ENCODE results near the gene PTPRO. TPM values are rescaled to one million over a fixed set of nuclear protein-coding genes. Genes with fewer than 3 reads are reported as not detected.

Gene PTPRO
- total RNA-seq, 1 experiment from 2014 or later: 0.52 TPM

GRCh38 chr12:15280930-15281329 lies 41.4 kb upstream of the PTPRO start:
- Histone ChIP-seq H3K4ac (ENCODE audit: low read depth, low read length) (no peak overlapping the region), H2AFZ (ENCODE audit: low read length) (no peak overlapping the region), H3K56ac (ENCODE audit: insufficient read length, low read depth, low read length) (no peak overlapping the region), H3K79me2 (ENCODE audit: insufficient read depth, low read length) (no peaks in the 10 kb centered on the region), H3K79me1 (ENCODE audit: insufficient read depth, low read depth, low read length, poor library complexity, severe bottlenecking) (no peaks in the 10 kb centered on the region), H2BK120ac (ENCODE audit: low read depth, low read length, poor library complexity, severe bottlenecking) (no peak overlapping the region), H4K91ac (ENCODE audit: insufficient read length, low read depth, low read length) (no peak overlapping the region), H2BK15ac (ENCODE audit: low read depth, low read length) (no peak overlapping the region), H4K5ac (ENCODE audit: insufficient read length, low read depth, low read length) (no peak overlapping the region), H2BK5ac (ENCODE audit: insufficient read length, low read length) (no peak overlapping the region), H3K23ac (ENCODE audit: insufficient read length, low read depth, low read length) (no peak overlapping the region), H3K18ac (ENCODE audit: insufficient read length, low read depth, low read length) (no peak overlapping the region), H4K20me1 (ENCODE audit: control insufficient read depth, insufficient read depth, insufficient read length) (no peaks in the 10 kb centered on the region), H2BK20ac (ENCODE audit: low read depth, low read length, poor library complexity, severe bottlenecking) (no peak overlapping the region), H3K14ac (ENCODE audit: insufficient read depth, low read length) (no peak overlapping the region), H2BK12ac (ENCODE audit: insufficient read length, low read depth, low read length) (no peak overlapping the region), H3K23me2 (ENCODE audit: insufficient read length, low read depth, low read length, poor library complexity, severe bottlenecking) (no peaks in the 10 kb centered on the region), H3T11ph (ENCODE audit: low read length) (no peak overlapping the region), H3K4me2 (ENCODE audit: insufficient read depth, insufficient read length, low read length) (no peak overlapping the region), H2AK5ac (ENCODE audit: insufficient read length, low read length) (no peak overlapping the region), H3K9ac (ENCODE audit: extremely low read depth, insufficient read length, low read length) (no peak overlapping the region), H3K27me3 (ENCODE audit: insufficient read depth, low read length) (no peaks in the 10 kb centered on the region), H3K9me3 (ENCODE audit: control insufficient read depth, low read depth, low read length) (no peaks in the 10 kb centered on the region), H4K8ac (replicated peaks; ENCODE audit: insufficient read length, low read depth, low read length) (no peak overlapping the region), H3K4me1 (ENCODE audit: insufficient read depth, low read length) (no peaks in the 10 kb centered on the region), H3K27ac (ENCODE audit: insufficient read length, low read depth, low read length) (no peak overlapping the region)
- Mint-ChIP-seq H3K9me3 (no peaks in the 10 kb centered on the region), H3K27me3 (ENCODE audit: low read depth) (no peaks in the 10 kb centered on the region; the same call in 1 of the 2 replicates), H3K36me3 (ENCODE audit: insufficient read depth in 1 of 3, low read depth in 3 of 3) (no peaks in the 10 kb centered on the region), H3K4me3 (no peak overlapping the region), H3K4me1 (peaks cover 0 to 2% of the 10 kb centered on the region in 2 experiments; a peak in 1 of 4 replicates), H3K27ac (no peak overlapping the region)
- no CpG with 5 or more reads among the region's 2 CpGs for WGBS (ENCODE audit: extremely low coverage, insufficient read length, low lambda C conversion rate)
- no peak for DNase-seq
- TF ChIP-seq CTCF (conservative IDR thresholded peaks at IDR 0.05): no peak

Data from H9 (cell line).